GM23338 (cell line): Measurements from ENCODE around the gene TMEM132D. TPM values are rescaled to one million over a fixed set of nuclear protein-coding genes. Genes with fewer than 3 reads are reported as not detected.

Experiments
- ATAC-seq: fragments of 200-7000 bp; cut with Tn5 transposase; 3 replicates; pipeline ENCODE4 v1.9.1; 2020
- DNase-seq: peaks from one replicate; pipeline ENCODE4 v3.0.0-alpha.2; 2015; ENCODE audit warnings: low spot score
- H2AFZ ChIP-seq: fragments of 200-600 bp; sonication (generic); 2 replicates; pipeline ENCODE4 v1.8.0; 2016; ENCODE audit warnings: antibody characterized with exemption, mild to moderate bottlenecking, moderate library complexity
- H3F3A ChIP-seq: fragments of 200-600 bp; sonication (generic); replicated peaks from 2 replicates; pipeline ENCODE4 v1.8.0; 2017; ENCODE audit warnings: antibody characterized with exemption, mixed run types, low read depth
- H3K27ac ChIP-seq: fragments of 200-600 bp; sonication (generic); 2 replicates; pipeline ENCODE4 v1.6.1; 2016; ENCODE audit warnings: low read depth
- H3K27me3 ChIP-seq: fragments of 200-600 bp; sonication (generic); 2 replicates; pipeline ENCODE4 v1.8.0; 2016; ENCODE audit warnings: mild to moderate bottlenecking, mixed run types, moderate library complexity; ENCODE audit not compliant: insufficient read depth
- H3K36me3 ChIP-seq: fragments of 200-600 bp; sonication (generic); 2 replicates; pipeline ENCODE4 v1.8.0; 2016; ENCODE audit warnings: mild to moderate bottlenecking; ENCODE audit not compliant: insufficient read depth
- H3K4me1 ChIP-seq: fragments of 200-600 bp; sonication (generic); 2 replicates; pipeline ENCODE4 v1.8.0; 2016; ENCODE audit warnings: mild to moderate bottlenecking, moderate library complexity; ENCODE audit not compliant: insufficient read depth
- H3K4me2 ChIP-seq: fragments of 200-600 bp; sonication (generic); 2 replicates; pipeline ENCODE4 v1.7.1; 2017; ENCODE audit warnings: mixed run types
- H3K4me3 ChIP-seq: fragments of 200-600 bp; sonication (generic); 2 replicates; pipeline ENCODE4 v1.6.1; 2016; ENCODE audit warnings: mixed run types
- H3K79me2 ChIP-seq: fragments of 200-600 bp; sonication (generic); replicated peaks from 2 replicates; pipeline ENCODE4 v1.8.0; 2017; ENCODE audit warnings: mild to moderate bottlenecking; ENCODE audit not compliant: insufficient read depth
- H3K9me2 ChIP-seq: fragments of 200-600 bp; sonication (generic); 2 replicates; pipeline ENCODE4 v1.8.0; 2017; ENCODE audit not compliant: insufficient read depth
- H4K20me1 ChIP-seq: fragments of 200-600 bp; sonication (generic); replicated peaks from 2 replicates; pipeline ENCODE4 v1.8.0; 2017; ENCODE audit warnings: mild to moderate bottlenecking; ENCODE audit not compliant: insufficient read depth
- H3K27ac Mint-ChIP-seq: 2 replicates; pipeline ENCODE4 v1.8.0; 2020; ENCODE audit warnings: inconsistent platforms, mild to moderate bottlenecking, moderate library complexity, mixed read lengths
- H3K27me3 Mint-ChIP-seq: 3 replicates; pipeline ENCODE4 v1.8.0; 2022; ENCODE audit warnings: low read depth, mild to moderate bottlenecking, moderate library complexity, mixed read lengths, inconsistent platforms; ENCODE audit not compliant: insufficient read depth, poor library complexity
- H3K36me3 Mint-ChIP-seq: 3 replicates; pipeline ENCODE4 v1.8.0; 2021; ENCODE audit warnings: low read depth, mild to moderate bottlenecking, inconsistent platforms, moderate library complexity, mixed read lengths
- H3K4me1 Mint-ChIP-seq: 3 replicates; pipeline ENCODE4 v1.8.0; 2020; ENCODE audit warnings: mild to moderate bottlenecking, inconsistent platforms, mixed read lengths
- H3K4me3 Mint-ChIP-seq: 3 replicates; pipeline ENCODE4 v1.8.0; 2021; ENCODE audit warnings: moderate library complexity, mild to moderate bottlenecking, inconsistent platforms, mixed read lengths
- H3K9me3 Mint-ChIP-seq: 3 replicates; pipeline ENCODE4 v1.8.0; 2020; ENCODE audit warnings: moderate library complexity, mild to moderate bottlenecking, inconsistent platforms, mixed read lengths
- CREB1 ChIP-seq: fragments of 250-450 bp; sonication (Bioruptor Pico); IDR thresholded peaks from 2 replicates; pipeline ENCODE4 v1.5.0; 2020; ENCODE audit warnings: low read depth, mild to moderate bottlenecking, moderate library complexity
- EZH2 ChIP-seq: fragments of 200-600 bp; sonication (generic); IDR thresholded peaks from one replicate; pipeline ENCODE4 v1.8.0; 2017; ENCODE audit warnings: antibody characterized with exemption, mild to moderate bottlenecking, low read depth; ENCODE audit not compliant: unreplicated experiment
- EZH2phosphoT487 ChIP-seq: fragments of 200-600 bp; sonication (generic); IDR thresholded peaks from one replicate; pipeline ENCODE4 v1.8.1; 2018; ENCODE audit warnings: antibody characterized with exemption; ENCODE audit not compliant: unreplicated experiment
- NANOG ChIP-seq: IDR thresholded peaks from 2 replicates; pipeline ENCODE4 v1.6.1; 2016; ENCODE audit warnings: antibody characterized with exemption, borderline replicate concordance
- POLR2AphosphoS5 ChIP-seq: IDR thresholded peaks from 2 replicates; pipeline ENCODE4 v1.6.1; 2016; ENCODE audit warnings: antibody characterized with exemption, low read depth
- STAT1 ChIP-seq: IDR thresholded peaks from one replicate; pipeline ENCODE4 v1.6.1; 2016; ENCODE audit warnings: antibody characterized with exemption; ENCODE audit not compliant: unreplicated experiment
- ZNF114 ChIP-seq: fragments of 250-450 bp; sonication (Bioruptor Pico); IDR thresholded peaks from 2 replicates; pipeline ENCODE4 v1.5.0; 2020; ENCODE audit warnings: mild to moderate bottlenecking, moderate library complexity
- polyA plus RNA-seq: library from polyadenylated mRNA; unstranded; fragments of >200 nt; fragmentation: Nextera tagmentation; extraction: Ambion mirVana; gene quantifications from 2 replicates; pipeline ENCODE4 v1.2.1, GENCODE V29; 2016
- total RNA-seq: library from RNA; depleted of rRNA; stranded (reverse); fragments of >200 nt; shearing (Covaris generic); gene quantifications from 2 replicates; pipeline ENCODE4 v1.2.3, GENCODE V29; 2014
- TF ChIP-seq, protein P1 (sequence below): IDR thresholded peaks from one replicate; pipeline ENCODE4 v1.6.1; 2018; ENCODE audit warnings: antibody characterized with exemption; ENCODE audit not compliant: unreplicated experiment
- TF ChIP-seq, protein P2 (sequence below), 2 experiments: fragments of 200-600 bp in 1 of 2; sonication (generic) in 1 of 2; conservative IDR thresholded peaks; 2 replicates each; pipeline versions ENCODE4 v1.5.1 to v1.6.1; 2016 to 2017; ENCODE audit warnings: antibody characterized with exemption in 2 of 2, low read depth in 2 of 2, mild to moderate bottlenecking in 2 of 2, moderate library complexity in 1 of 2
- TF ChIP-seq, protein P3 (sequence below): IDR thresholded peaks from 2 replicates; pipeline ENCODE4 v1.6.1; 2016; ENCODE audit warnings: antibody characterized with exemption

TMEM132D gene
- total and polyA plus RNA-seq, 2 experiments from 2014 or later = 0.44 to 5.3 TPM

DNA sequence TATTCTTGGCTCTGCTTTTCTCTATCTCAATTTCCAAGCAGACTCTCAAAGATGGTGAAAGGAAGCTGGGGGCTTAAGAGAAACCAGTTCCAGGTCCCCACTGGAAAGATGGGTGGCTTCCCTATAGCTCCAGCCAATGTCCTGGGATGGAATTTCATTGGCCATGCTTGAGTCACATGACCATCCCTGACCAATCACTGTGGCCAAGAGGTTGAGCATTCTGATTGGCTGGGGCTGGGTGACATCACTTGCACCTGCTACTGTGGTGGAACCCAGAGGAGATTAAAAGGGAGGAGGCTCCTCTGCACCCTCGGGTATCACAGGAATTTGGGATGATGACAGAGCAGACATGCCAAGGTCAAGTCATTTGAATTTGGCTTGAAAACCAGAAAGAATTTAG is 436.5 kb downstream of the TMEM132D start:
- H3K79me2 ChIP-seq = no peaks in the 10 kb centered on the region
- no peaks in the 10 kb centered on the region for H3K4me1 Mint-ChIP-seq
- no peaks in the 10 kb centered on the region for H3K4me1 ChIP-seq
- no peaks in the 10 kb centered on the region for H3K27me3 Mint-ChIP-seq
- H3K36me3 ChIP-seq = no peaks in the 10 kb centered on the region
- H2AFZ ChIP-seq = no peak overlapping the region
- TF ChIP-seq, protein P1, sequence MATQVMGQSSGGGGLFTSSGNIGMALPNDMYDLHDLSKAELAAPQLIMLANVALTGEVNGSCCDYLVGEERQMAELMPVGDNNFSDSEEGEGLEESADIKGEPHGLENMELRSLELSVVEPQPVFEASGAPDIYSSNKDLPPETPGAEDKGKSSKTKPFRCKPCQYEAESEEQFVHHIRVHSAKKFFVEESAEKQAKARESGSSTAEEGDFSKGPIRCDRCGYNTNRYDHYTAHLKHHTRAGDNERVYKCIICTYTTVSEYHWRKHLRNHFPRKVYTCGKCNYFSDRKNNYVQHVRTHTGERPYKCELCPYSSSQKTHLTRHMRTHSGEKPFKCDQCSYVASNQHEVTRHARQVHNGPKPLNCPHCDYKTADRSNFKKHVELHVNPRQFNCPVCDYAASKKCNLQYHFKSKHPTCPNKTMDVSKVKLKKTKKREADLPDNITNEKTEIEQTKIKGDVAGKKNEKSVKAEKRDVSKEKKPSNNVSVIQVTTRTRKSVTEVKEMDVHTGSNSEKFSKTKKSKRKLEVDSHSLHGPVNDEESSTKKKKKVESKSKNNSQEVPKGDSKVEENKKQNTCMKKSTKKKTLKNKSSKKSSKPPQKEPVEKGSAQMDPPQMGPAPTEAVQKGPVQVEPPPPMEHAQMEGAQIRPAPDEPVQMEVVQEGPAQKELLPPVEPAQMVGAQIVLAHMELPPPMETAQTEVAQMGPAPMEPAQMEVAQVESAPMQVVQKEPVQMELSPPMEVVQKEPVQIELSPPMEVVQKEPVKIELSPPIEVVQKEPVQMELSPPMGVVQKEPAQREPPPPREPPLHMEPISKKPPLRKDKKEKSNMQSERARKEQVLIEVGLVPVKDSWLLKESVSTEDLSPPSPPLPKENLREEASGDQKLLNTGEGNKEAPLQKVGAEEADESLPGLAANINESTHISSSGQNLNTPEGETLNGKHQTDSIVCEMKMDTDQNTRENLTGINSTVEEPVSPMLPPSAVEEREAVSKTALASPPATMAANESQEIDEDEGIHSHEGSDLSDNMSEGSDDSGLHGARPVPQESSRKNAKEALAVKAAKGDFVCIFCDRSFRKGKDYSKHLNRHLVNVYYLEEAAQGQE = no peak
- TF ChIP-seq NANOG = no peak
- no peaks in the 10 kb centered on the region for H3F3A ChIP-seq
- no peak overlapping the region for H3K27ac Mint-ChIP-seq
- H3K9me2 ChIP-seq = no peaks in the 10 kb centered on the region
- H3K4me2 ChIP-seq = no peak overlapping the region
- H3K27me3 ChIP-seq = no peaks in the 10 kb centered on the region
- no peak overlapping the region for H3K4me3 ChIP-seq
- DNase-seq = no peak
- H3K9me3 Mint-ChIP-seq = peaks cover 84% of the 10 kb centered on the region
- ATAC-seq = no peak
- H3K27ac ChIP-seq = no peak overlapping the region
- no peak overlapping the region for H3K4me3 Mint-ChIP-seq
- H4K20me1 ChIP-seq = no peaks in the 10 kb centered on the region
- H3K36me3 Mint-ChIP-seq = peaks cover 36% of the 10 kb centered on the region; the same call in 2 of the 3 replicates

DNA sequence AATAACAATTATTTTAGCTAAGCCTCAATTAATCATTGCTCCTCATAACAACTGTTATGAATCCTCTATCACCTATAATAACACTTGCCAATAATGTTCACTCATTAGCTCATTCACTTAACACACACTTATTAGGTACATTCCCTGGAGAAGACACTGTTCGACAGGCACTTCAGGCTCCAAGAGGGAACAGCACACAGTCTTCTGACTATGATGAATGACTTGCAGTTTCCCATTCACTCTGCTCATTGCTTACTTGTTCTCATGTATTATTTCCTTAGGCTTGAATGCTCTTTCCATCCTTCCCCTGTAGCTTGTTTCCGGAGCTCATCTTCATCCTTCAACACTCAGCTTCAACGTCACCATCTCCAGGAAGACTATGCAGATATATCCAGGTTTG is 437.3 kb downstream of the TMEM132D start:
- Histone ChIP-seq H3K9me2 (no peaks in the 10 kb centered on the region), H3K27ac (no peak overlapping the region), H3K36me3 (no peaks in the 10 kb centered on the region), H3K4me2 (no peak overlapping the region), H3K4me1 (no peaks in the 10 kb centered on the region), H3K27me3 (no peaks in the 10 kb centered on the region), H3K4me3 (no peak overlapping the region), H2AFZ (no peak overlapping the region), H3F3A (no peaks in the 10 kb centered on the region), H4K20me1 (no peaks in the 10 kb centered on the region), H3K79me2 (no peaks in the 10 kb centered on the region)
- no peak for ATAC-seq
- H3K36me3 Mint-ChIP-seq = peaks cover 29% of the 10 kb centered on the region; the same call in 2 of the 3 replicates
- no peaks in the 10 kb centered on the region for H3K4me1 Mint-ChIP-seq
- peaks cover 84% of the 10 kb centered on the region for H3K9me3 Mint-ChIP-seq
- H3K4me3 Mint-ChIP-seq = no peak overlapping the region
- H3K27me3 Mint-ChIP-seq = no peaks in the 10 kb centered on the region
- no peak overlapping the region for H3K27ac Mint-ChIP-seq
- no peak for DNase-seq
- TF ChIP-seq, protein P2, sequence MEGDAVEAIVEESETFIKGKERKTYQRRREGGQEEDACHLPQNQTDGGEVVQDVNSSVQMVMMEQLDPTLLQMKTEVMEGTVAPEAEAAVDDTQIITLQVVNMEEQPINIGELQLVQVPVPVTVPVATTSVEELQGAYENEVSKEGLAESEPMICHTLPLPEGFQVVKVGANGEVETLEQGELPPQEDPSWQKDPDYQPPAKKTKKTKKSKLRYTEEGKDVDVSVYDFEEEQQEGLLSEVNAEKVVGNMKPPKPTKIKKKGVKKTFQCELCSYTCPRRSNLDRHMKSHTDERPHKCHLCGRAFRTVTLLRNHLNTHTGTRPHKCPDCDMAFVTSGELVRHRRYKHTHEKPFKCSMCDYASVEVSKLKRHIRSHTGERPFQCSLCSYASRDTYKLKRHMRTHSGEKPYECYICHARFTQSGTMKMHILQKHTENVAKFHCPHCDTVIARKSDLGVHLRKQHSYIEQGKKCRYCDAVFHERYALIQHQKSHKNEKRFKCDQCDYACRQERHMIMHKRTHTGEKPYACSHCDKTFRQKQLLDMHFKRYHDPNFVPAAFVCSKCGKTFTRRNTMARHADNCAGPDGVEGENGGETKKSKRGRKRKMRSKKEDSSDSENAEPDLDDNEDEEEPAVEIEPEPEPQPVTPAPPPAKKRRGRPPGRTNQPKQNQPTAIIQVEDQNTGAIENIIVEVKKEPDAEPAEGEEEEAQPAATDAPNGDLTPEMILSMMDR (conservative IDR thresholded peaks at IDR 0.05; ENCODE audit: low read depth in 2 of 2) = no peak
- no peak for TF ChIP-seq STAT1
- TF ChIP-seq, protein P1 = no peak
- TF ChIP-seq EZH2phosphoT487 = no peak
- TF ChIP-seq ZNF114 = no peak
- no peak for TF ChIP-seq POLR2AphosphoS5
- TF ChIP-seq, protein P3, sequence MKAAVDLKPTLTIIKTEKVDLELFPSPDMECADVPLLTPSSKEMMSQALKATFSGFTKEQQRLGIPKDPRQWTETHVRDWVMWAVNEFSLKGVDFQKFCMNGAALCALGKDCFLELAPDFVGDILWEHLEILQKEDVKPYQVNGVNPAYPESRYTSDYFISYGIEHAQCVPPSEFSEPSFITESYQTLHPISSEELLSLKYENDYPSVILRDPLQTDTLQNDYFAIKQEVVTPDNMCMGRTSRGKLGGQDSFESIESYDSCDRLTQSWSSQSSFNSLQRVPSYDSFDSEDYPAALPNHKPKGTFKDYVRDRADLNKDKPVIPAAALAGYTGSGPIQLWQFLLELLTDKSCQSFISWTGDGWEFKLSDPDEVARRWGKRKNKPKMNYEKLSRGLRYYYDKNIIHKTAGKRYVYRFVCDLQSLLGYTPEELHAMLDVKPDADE = no peak
- TF ChIP-seq EZH2 = no peak
- TF ChIP-seq CREB1 (CRISPR knock-in tag) = no peak
